Activated naive CD4-positive, alpha-beta T cell treated with Interleukin-2 at 50 U/mL for 16 hours (primary cell): ENCODE results near the gene CHORDC1.
"Not testable (repeated sequence)": the region's sequence is repeated elsewhere in the genome, so short reads cannot be mapped to it uniquely, and the experiment has no call there.

Source experiments
- DNase-seq: peaks from one replicate; pipeline ENCODE4 v3.0.0-alpha.2; 2020

Gene CHORDC1

DNA sequence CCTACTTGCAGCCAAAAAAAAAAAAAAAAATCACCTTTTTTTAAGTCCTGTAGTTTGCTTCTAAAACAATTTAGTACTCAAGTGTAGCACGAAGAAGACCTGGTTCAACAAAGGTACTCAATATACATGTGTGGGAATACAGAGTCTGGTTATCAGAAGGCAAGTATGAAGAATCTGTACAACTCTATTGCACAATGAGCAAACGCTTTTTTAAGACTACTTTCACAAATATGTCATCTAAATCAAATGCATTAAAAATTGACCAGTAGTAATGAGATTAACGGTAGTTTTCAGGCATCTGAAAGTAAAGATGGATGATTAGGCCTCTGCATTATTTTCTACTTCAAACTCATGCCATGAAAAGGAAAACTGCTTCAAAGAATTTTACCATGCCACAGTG, 9.5 kb downstream of the CHORDC1 start:
- DNase-seq: no peak

DNA sequence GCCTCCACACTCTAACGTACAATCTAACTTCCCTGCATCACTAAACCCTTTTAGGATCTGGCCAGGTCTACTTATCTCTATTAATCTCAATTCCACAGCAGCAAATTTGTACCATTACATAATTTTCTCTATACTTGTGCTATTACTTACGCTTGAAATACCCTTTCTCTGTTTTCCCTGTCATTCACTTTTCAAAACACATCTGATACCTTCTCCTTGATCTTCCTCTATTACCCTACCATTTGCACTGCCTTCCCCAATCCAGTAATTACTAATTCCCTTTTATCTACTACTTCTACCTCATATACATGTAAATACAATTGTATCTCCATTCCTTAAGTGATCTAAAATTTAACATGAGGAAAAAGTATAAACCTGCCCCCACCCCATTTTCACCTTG, 14.0 kb downstream of the CHORDC1 start:
- no peak for DNase-seq

DNA sequence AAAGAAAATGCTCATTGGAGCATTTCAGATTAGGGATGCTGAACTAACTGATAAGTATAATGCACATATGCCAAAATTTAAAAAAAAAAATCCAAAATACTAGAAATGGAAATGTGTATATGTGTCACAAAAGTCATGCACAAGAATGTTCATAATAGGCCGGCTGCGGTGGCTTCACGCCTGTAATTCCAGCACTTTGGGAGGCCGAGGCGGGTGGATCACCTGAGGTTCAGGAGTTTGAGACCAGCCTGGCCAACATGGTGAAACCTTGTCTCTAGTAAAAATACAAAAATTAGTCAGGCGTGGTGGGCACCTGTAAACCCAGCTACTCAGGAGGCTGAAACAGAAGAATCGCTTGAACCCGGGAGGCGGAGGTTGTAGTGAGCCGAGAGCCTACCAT, 14.9 kb downstream of the CHORDC1 start:
- not testable (repeated sequence) for DNase-seq

DNA sequence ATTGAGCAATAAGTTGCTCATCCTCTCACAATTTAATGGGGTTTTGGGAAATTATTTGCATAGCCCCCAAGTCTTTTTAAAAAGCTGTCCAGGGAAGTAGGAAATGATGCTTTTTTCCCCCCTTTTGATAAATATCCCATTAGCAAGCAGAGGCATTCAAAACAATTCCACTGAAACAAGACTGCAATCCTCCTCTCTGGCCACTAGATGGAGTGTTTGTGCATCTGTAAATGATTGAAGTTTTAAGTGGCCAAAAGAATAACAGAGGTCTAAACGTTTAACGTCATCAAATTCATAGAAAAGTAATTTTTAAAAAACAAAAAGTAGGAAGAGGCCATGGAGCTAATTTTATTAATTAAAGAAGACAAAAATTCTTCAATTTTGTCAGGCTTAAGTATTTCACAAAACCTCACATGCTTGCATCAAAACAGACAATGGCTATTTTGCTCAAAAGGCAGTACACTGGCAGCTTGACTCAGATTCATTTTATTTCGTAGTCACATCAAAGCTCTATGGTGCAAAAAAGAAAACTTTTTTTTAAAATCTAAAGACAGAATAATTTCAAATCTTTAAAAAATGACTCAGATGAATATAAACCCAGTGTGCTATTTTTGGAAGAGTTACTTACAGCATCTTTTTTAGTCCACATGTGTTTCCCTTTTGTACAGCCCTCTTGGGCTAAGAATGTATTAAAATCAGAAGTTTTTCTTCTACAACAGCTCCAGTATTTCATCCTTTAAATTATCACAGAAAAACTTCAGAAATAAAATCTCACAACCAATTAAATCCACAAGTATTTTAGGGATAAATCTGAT, 17.8 kb downstream of the CHORDC1 start:
- no peak for DNase-seq

DNA sequence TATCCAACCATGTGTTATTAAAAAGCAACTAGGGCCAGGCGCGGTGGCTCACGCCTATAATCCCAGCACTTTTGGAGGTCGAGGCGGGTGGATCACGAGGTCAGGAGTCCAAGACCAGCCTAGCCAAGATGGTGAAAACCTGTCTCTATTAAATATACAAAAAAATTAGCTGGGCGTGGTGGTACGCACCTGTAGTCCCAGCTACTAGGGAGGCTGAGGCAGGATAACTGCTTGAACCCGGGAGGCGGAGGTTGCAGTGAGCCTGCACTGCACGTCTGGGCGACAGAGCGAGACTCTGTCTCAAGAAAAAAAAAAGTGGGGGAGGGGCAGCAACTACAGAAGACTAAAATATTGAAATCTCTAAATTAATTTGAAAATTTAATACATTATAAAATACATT, 18.4 kb downstream of the CHORDC1 start:
- DNase-seq: no peak

DNA sequence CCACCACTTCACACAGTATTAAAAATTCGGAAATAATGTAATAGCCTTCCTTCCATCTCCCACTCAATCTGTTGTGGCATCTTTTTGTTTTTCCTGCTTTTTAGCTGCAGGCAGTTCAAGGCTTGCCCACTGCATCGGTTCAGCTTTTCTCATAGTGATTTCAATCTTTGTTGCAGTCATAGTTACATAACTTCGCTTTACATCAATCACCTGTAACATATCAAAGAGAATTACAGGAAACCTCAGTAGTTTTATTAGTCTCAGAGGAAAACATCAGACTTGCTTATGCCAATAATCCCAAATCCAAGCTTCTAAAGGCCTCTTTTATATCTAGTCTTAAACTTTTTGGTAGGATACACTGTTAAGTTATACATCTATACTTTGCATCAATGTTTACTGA, 20.5 kb downstream of the CHORDC1 start:
- DNase-seq: no peak

DNA sequence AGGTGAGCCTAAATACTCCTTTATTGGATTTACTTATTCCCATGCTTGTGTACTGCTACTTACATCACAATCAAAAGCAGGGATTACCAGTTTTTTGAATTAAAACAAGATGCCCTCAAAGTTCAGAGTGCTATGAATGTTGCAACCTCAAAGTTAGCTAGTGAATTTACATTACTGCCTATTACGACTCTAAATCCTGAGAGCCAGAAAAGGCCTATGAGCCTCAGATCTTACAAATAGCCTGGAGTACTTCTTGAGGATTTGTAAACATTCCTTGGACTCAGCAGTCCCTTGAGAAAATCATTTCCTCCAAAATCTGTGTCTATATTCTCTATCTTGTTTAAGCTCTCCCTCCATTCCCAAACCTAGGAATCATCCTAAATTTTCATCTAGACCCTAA, 25.5 kb downstream of the CHORDC1 start:
- DNase-seq: no peak

DNA sequence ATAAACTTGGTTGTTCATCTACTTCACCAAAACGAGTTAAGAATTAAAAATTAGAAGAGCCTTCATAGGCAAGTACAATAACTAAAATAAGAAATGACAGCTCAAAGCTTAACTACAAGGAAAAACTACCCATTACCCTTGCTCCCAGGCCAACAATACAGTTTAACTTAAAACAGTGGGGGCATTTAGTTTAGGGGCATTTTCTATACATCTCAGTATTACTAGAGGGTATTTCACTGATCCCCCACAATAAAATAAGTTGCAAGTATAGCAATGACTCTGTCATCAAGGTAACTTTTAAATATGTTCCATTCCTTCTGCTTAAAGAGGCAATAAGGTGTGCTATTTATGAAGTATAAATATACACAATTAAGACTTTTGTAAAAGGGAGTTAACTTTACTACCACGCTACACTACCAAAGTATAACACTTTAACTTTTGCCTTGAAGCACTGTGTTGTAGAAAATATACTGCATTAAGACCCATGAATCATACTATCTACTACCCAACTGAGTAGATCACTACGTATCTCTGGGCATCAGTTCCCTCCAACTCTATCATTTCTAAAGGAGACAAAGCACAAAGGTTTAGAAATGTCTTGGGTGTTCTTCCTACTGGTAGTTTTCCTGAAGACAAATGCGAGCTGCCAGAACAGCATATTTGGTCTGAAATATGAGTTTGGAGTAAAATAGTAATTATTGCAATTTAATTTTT, 29.8 kb downstream of the CHORDC1 start:
- DNase-seq: no peak

DNA sequence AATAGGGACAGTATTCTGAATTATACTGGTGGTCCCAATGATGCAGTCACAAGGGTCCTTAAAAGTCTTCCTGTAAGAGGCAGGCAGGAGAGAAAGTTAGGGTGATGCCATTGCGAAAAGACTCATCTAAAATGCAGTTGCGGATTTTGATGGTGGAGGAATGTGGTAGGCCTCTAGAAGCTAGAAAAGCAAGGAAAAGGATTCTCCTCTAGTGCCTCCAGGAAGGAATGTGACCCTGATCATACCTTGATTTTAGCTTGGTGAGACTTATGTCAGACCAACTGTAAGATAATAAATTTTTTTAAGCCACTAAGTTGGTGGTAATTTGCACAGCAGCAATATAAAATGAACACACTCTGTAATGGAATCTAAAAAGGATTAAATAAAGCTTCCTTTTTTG, 33.8 kb downstream of the CHORDC1 start:
- no peak for DNase-seq

DNA sequence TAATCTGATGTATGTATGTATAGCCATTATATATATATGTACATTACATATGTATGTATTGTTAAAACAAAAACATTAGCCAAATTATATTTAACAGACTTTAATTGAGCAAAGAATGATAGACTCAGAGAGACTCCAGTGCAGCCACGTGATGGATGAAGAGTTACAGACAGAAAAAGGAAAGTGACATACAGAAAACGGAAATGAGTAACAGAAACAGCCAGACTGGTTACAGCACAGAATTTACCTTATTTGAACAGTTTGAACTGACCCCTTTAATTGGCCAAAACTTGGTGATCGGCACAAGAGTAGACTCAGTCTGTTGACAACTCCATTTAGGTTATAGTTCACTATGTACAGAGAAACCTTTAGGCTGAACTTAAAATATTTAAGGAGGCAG, 35.0 kb downstream of the CHORDC1 start:
- no peak for DNase-seq

DNA sequence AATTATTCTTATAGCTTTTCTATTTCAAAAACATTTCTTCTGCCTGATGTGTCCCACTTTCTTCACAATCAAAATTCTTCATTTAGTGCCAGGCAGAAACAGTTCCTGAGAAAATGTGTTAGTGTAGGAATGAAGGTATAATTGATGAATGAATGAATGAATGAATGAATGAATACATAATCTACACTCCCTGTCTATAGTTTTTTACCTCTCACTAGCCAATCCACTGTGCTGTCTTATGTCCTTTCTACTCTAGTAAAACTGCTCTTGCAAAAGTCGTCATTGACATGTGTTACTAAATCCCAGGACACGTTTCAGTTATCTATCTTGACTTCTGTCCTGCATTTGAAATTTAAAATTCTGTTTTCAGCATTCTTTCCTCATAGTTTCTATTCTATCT, 42.9 kb downstream of the CHORDC1 start:
- DNase-seq: no peak

DNA sequence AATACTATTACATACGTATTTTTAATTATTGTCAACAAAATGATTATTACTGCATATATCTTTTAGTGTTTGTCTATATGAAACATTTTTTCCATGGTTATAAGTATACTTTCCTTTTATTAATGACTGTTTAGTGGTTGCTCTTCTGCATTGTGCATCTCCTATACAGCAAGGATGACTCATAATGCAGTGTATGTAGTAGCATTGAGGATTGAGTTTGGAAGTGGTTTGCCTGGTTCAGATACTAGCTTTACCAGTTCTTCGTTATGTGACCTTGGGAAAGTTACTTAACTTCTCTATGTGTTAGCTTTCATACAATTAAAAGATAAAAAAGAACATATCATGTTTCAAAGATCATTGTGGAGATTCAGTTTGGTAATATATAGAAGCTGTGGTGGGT, 44.1 kb downstream of the CHORDC1 start:
- no peak for DNase-seq

DNA sequence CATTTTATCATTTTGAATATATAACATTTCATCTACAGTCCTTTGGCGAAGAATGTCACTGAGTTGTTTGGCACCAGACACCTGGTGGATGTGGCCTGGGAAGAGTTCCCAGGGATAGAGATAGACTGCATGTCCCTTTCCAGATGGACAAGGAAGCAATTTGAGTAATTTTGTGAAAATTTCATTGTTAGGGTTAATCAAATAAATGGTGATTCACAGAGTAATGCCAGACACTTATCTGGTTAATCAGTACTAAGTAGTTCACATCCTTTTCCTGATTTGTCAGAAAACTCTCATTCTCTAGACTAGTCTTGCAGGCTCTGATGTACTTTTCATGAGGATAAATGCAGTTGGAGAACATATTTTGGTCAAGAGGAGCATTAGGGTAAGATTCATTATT, 46.8 kb downstream of the CHORDC1 start:
- DNase-seq: no peak

DNA sequence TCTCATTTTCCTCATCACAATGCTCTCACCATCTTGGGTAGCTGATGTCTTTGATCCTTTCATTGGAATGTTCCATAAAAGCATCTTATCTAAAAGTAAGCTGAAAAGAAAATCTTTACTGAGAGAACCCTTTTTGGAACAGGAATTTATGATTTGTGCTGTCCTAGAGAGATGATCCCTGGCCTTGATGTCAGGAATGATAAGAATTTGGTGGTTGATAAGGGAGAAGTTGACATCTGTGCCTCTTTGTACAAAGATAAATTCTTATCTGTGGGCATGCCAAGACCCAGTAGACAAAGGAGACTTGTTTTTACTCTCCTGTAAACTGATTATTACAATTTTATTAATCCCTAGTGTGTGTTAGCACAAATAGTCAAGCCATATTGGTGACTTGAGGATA, 51.5 kb downstream of the CHORDC1 start:
- no peak for DNase-seq

DNA sequence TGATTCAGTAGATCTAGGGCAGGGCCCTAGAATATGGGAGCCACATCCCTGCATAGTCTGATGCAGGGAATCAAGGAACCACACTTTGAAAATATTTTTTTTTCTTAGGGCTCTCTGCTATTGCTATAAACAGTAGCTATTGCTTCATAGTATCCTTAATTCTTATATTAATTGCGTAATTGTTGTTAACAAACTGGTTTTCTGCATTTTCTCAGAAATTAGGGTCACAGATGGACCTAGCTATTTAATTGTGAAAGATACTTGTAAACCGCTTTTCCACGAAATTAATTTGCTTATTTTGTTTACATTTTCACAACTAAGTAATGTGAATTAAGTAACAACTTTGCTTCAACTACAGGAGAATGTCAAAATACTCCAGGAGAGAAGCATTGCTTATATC, 54.3 kb downstream of the CHORDC1 start:
- no peak for DNase-seq

DNA sequence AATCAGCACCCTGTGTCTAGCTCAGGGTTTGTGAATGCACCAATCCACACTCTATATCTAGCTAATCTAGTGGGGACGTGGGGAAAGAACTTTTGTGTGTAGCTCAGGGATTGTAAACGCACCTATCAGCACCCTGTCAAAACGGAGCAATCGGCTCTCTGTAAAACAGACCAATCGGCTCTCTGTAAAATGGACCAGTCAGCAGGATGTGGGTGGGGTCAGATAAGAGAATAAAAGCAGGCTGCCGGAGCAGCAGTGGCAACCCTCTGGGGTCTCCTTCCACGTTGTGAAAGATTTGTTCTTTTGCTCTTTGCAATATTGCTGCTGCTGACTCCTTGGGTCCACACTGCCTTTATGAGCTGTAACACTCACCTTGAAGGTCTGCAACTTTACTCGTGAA, 55.1 kb downstream of the CHORDC1 start:
- DNase-seq: not testable (repeated sequence)

DNA sequence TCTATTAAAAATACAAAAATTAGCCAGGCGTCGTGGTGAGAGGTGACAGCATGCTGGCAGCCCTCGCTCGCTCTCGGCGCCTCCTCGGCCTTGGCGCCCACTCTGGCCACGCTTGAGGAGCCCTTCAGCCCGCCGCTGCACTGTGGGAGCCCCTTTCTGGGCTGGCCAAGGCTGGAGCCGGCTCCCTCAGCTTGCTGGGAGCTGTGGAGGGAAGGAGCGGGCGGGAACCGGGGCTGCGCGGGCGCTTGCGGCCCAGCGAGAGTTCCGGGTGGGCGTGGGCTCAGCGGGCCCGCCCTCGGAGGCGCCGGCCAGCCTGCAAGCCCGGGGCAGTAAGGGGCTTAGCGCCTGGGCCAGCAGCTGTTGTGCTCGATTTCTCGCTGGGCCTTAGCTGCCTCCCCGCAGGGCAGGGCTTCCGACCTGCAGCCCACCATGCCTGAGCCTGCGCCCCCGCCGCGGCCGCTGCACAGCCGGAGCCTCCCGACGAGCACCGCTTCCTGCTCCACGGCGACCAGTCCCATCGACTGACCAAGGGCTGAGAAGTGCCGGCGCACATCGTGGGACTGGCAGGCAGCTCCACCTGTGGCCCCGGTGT, 55.8 kb downstream of the CHORDC1 start:
- DNase-seq: not testable (repeated sequence)
